Measurements from ENCODE around the gene PDE4B.

DNA sequence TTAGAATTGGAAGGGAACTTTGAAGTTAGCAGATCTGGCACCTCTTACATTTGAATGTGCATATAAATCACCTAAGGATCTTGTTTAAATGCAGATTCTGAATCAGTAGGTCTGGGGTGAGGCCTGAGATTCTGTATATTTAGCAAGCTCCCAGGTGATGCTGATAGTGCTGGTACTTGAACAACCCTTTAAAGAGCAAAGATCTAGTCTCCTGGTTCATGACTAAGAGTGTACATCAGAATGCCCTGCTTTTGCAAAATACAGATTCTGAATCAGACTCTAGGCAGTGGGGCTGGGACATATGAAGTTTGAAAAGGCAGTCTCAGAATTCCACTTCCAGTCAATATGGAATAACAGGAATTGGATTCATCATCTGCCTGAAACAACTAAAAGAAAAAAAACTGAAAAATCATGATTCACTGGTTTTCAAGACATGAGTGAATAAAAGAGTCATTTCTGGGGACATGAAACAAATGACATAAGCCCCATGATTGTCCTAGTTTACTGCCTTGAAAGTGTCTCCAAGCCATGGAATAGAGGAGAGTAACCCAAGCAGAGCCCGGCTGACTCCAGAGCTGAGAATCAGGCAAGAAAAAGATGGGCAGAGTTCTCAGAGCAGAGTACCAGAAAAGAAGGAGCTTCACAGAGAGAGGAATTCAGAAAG is 591.7 kb downstream of the PDE4B start:
- TF ChIP-seq, protein P1, sequence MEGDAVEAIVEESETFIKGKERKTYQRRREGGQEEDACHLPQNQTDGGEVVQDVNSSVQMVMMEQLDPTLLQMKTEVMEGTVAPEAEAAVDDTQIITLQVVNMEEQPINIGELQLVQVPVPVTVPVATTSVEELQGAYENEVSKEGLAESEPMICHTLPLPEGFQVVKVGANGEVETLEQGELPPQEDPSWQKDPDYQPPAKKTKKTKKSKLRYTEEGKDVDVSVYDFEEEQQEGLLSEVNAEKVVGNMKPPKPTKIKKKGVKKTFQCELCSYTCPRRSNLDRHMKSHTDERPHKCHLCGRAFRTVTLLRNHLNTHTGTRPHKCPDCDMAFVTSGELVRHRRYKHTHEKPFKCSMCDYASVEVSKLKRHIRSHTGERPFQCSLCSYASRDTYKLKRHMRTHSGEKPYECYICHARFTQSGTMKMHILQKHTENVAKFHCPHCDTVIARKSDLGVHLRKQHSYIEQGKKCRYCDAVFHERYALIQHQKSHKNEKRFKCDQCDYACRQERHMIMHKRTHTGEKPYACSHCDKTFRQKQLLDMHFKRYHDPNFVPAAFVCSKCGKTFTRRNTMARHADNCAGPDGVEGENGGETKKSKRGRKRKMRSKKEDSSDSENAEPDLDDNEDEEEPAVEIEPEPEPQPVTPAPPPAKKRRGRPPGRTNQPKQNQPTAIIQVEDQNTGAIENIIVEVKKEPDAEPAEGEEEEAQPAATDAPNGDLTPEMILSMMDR (IDR thresholded peaks at IDR 0.05; ENCODE audit: insufficient read depth, low read depth, low read length): no peak
- no peak for TF ChIP-seq EZH2 (IDR thresholded peaks at IDR 0.05; ENCODE audit: insufficient read depth, low read length)
